ENCODE measurements around the gene PARP11.
"Not testable (repeated sequence)": the region's sequence is repeated elsewhere in the genome, so short reads cannot be mapped to it uniquely, and the experiment has no call there.

Gene PARP11

GRCh38 chr12:3882406-3882805, 9.2 kb upstream of the PARP11 start:
- DNase-seq = no peak

- no peak for DNase-seq
Measured at GRCh38 chr12:3881281-3881950, 8.2 kb upstream of the PARP11 start.

- no peak for DNase-seq
Measured at GRCh38 chr12:3879846-3880245, 6.6 kb upstream of the PARP11 start.

- no peak for DNase-seq
Measured at GRCh38 chr12:3871356-3871755, 1.8 kb downstream of the PARP11 start.

GRCh38 chr12:3869865-3870264, 3.3 kb downstream of the PARP11 start:
- DNase-seq = no peak

DNA sequence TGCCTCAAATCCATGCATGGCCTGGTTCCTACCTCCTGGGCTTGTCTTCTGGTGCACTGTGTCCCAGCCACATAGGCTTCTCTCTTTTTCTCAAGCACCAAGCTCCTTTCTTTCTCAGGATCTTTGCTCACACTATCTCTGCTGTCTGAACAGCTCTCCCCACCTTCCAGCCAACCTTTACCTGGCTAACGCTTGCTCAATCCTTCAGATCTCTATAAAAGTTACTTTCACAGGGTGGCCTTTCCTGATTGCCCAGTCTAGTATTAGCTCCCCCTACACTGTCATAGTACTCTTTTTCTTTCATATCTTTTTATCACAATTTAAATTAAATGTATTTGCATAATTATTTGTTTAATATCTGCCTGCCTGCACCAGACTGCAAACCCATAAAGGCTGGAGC, 3.8 kb downstream of the PARP11 start:
- DNase-seq = no peak

- DNase-seq = no peak
Measured at GRCh38 chr12:3863756-3864155, 9.4 kb downstream of the PARP11 start.

- no peak for DNase-seq
Measured at GRCh38 chr12:3842517-3842916, 30.7 kb downstream of the PARP11 start.

DNA sequence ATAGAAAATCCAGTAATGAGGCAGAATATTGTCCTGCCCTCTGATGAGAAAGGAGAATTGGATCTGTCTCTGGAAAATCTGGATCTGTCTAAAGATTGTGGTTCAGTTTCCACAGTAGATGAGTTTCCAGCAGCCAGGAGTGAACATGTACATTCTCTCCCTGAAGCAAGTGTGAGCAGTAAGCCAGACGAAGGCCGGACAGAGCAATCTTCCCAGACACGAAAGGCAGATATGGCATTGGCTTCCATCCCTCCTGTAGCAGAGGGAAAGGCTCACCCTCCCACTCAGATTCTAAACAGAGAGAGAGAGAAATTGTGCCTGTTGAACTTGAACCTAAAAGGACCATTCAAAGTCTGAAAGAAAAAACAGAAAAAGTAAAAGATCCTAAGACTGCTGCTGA, 31.4 kb downstream of the PARP11 start:
- no peak for DNase-seq

- DNase-seq = not testable (repeated sequence)
Measured at GRCh38 chr12:3840833-3841232, 32.4 kb downstream of the PARP11 start.

- not testable (repeated sequence) for DNase-seq
Measured at GRCh38 chr12:3839745-3840144, 33.5 kb downstream of the PARP11 start.

GRCh38 chr12:3838701-3839548, 34.3 kb downstream of the PARP11 start:
- not testable (repeated sequence) for DNase-seq

DNA sequence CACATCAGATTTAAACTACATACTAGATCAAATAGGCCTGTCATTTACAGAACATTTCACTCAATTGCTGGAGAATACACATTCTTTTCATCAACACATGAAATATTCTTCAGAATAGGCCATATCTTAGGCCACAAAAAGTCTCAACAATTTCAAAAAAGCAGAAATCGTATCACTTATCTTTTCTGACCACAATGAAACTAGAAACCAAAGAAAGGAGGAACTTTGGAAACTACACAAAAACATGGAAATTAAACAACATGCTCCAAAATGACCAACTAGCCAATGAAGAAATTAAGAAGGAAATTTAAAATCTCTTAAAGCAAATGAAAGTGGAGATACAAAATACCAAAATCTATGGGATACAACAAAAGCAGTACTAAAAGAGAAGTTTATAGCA, 35.1 kb downstream of the PARP11 start:
- DNase-seq = no peak

- DNase-seq = peak; percentile 1
Measured at GRCh38 chr12:3837049-3837448, 36.1 kb downstream of the PARP11 start.

DNA sequence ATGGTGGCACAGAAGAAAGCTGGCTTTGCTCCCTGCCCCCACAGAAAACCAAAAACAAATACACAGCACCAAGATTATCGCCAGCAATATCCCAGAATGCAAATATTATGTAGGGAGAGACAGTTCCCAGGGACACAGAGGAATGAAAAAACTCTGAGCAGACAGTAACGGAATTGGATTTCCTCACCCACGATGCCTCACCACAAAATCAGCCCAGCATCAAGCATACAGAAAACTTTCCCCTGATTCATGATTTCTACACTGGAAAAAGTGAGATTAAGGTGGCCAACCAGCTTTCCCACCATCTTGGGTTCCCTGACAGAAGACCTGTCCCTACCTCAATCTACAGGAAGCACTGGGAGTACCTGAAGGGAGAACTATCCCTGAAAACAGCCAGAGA, 36.6 kb downstream of the PARP11 start:
- DNase-seq = no peak

DNA sequence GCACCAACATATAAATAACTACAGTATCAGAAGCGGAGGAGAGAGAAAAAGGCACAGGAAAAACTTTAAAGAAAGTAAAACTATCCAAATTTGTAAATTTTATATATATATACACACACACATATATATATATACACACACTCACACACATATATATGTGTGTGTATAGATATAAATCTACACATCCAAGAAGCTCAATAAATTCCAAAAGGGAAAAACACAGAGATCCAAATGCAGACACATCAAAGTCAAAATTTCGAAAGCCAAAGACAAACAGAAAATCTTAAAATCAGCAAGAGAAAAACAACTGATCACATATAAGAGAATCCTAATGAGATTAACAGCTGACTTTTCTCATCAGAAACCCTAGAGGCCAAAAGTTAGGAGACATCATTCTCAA, 37.3 kb downstream of the PARP11 start:
- no peak for DNase-seq

GRCh38 chr12:3834774-3835173, 38.4 kb downstream of the PARP11 start:
- no peak for DNase-seq

- no peak for DNase-seq
Measured at GRCh38 chr12:3833670-3834310, 39.4 kb downstream of the PARP11 start.

GRCh38 chr12:3832738-3833137, 40.5 kb downstream of the PARP11 start:
- no peak for DNase-seq

- DNase-seq = no peak
Measured at GRCh38 chr12:3828888-3829287, 44.3 kb downstream of the PARP11 start.

DNA sequence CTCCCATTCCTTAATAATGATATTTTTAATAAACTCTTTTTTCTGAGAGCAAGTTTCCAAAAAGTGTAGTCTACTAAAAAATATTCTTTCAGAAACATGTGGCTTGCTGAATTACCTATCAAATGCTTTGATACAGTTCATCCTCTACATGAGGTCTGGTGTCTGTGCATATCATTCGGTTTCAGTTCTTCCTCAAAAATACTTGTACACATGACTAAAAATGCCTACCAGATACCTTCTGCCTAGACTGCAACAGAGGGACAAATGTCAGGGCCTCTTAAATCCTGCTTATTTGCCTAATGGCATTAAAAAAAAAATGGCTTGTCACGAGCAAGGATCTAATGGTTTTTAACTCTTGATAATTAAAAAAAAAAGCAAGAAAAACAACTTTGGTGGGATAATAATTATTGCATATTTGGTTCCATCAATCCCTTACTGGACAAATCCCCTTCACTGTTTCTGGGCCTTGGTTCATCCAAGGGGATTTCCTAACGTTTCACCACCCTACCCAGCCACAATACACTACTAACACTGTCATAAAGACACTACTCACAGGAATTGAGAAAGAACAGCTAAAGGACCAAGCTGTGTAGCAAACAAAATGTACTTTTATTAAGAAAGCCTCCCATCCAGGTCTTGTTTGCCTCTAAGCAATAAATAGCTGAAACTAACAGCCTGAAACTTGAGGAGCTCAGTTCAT, 45.7 kb downstream of the PARP11 start:
- DNase-seq = no peak

DNA sequence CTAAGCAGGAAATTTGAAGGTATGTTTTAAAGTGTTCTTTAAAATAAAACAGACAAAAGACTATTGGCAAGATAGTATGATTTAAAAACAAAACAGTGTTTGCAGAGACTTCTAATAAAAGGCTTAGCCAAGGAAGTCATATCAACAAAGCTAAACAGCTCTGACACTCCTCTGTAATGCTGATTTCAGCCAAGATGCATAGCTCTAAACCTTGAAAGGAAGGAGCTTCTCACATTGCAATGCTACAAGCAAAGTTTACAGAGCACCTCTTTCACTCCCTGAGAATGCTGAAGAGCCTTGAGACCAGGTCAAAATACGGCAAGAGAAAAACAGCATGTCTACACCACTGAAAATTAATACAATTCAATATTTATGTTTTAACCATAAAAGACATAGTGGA, 51.8 kb downstream of the PARP11 start:
- no peak for DNase-seq

DNA sequence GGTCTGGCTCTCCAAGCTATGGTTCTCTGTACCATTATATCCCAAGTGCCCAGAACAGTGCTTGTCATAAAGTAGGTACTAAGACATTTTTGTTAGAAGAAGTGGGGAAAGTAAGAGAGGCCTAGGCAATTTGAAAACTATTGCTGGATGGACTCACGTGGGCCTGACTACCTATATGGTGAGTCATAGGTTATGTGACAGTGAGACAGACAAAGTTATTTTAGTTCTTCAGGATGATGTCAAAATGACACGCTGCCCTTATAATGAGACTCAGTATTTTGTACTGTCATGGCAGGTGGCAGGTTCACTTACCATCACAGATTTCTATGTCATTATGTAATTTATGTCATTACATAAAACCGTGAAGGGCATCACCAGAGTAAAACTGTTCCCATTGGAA, 53.1 kb downstream of the PARP11 start:
- DNase-seq = no peak

Measured in NCI-H1092 treated with DMSO at 0.1 percent for 48 hours (cell line).